ENCODE data around the gene CDH23. TPM values are rescaled to one million over a fixed set of nuclear protein-coding genes. Genes with fewer than 3 reads are reported as not detected.

The CDH23 gene
- total and polyA plus RNA-seq, 10 donors: 2.0 to 19.9 (median 11.0) TPM

DNA sequence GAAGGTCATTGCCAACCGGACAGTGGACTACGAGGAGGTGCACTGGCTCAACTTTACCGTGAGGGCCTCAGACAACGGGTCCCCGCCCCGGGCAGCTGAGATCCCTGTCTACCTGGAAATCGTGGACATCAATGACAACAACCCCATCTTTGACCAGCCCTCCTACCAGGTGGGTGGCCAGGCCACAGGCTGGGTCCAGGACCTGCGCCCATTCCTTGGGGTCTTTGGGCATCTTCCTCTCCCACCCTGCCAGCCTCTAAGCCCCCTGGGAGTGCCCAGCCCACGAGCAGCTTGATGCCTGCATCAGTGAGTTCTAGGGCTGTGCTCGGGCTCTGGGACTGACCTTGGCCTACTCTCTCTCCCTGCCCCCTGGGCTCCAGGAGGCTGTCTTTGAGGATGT, 402.4 kb downstream of the CDH23 start:
- no peak for TF ChIP-seq POLR2A (IDR thresholded peaks at IDR 0.05)
- no peak for TF ChIP-seq POLR2AphosphoS5 (IDR thresholded peaks at IDR 0.05)
- TF ChIP-seq, protein P1, sequence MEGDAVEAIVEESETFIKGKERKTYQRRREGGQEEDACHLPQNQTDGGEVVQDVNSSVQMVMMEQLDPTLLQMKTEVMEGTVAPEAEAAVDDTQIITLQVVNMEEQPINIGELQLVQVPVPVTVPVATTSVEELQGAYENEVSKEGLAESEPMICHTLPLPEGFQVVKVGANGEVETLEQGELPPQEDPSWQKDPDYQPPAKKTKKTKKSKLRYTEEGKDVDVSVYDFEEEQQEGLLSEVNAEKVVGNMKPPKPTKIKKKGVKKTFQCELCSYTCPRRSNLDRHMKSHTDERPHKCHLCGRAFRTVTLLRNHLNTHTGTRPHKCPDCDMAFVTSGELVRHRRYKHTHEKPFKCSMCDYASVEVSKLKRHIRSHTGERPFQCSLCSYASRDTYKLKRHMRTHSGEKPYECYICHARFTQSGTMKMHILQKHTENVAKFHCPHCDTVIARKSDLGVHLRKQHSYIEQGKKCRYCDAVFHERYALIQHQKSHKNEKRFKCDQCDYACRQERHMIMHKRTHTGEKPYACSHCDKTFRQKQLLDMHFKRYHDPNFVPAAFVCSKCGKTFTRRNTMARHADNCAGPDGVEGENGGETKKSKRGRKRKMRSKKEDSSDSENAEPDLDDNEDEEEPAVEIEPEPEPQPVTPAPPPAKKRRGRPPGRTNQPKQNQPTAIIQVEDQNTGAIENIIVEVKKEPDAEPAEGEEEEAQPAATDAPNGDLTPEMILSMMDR (IDR thresholded peaks at IDR 0.05 in 8 of 11, conservative IDR thresholded peaks at IDR 0.05 in 3 of 11): no peak
- WGBS, 5 donors: 73 to 95% (median 77%) methylated on average over 9 to 10 of the region's 10 CpGs
- intact Hi-C loops (cut with DNase I; ENCODE audit: low total_unique reads): no loop called here
- no peak overlapping the region for H3K4me3 ChIP-seq
- no peaks in the 10 kb centered on the region for H3K27me3 ChIP-seq (replicated peaks in 1 of 7)
- H3K9me3 ChIP-seq: no peaks in the 10 kb centered on the region
- no peak for DNase-seq
- H3K27ac ChIP-seq: no peak overlapping the region
- H3K36me3 ChIP-seq: no peaks in the 10 kb centered on the region
- H3K4me1 ChIP-seq: peaks cover 4 to 63% (median 31%) of the 10 kb centered on the region in 6 donors

DNA sequence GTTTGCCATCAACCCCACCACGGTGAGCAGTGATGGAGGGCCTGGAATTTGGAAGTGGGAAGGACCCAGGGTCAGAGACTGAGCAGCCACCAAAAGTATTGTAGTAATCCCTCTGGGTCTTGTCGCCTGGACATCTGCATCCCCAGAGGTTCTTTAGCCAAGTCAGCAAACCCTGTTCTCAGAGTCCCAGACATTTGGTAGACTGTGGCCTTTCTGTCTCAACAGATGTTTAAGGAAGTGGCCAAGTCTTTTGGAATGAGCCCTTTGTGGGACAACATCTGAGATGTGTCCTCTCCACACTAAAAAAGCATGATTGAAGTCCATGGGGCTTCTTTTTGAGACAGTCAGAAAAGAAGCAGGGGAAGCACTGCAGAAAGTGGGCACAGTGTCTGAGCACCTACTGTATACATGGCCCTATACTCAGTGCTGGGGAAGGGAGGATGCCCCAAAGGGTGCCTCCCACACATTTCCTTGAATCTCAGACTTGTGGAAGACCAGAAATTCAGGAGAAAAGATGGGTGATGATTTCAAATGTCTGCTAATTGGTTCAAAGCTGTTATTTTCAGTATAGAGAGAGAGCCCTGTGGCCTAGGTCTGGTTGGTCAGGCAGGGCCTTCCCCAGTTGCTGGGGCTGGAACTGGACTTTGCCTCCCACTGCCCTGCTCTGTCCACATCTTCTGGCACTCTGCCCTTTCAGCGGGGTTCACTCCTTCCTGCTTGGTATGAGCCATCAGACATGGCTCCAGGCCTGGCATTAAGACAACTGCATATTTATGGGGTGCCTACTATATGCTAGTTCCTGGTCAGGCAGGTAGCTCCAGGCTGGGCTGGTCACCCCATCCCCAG, 403.1 kb downstream of the CDH23 start:
- H3K27me3 ChIP-seq (replicated peaks in 1 of 7): no peaks in the 10 kb centered on the region
- no peaks in the 10 kb centered on the region for H3K36me3 ChIP-seq
- no peaks in the 10 kb centered on the region for H3K9me3 ChIP-seq
- 49 to 74% (median 69%) methylated on average over 3 of the region's 3 CpGs for WGBS, 5 donors
- H3K27ac ChIP-seq: no peak overlapping the region
- no peak overlapping the region for H3K4me3 ChIP-seq
- TF ChIP-seq POLR2A (IDR thresholded peaks at IDR 0.05): no peak
- TF ChIP-seq, protein P1 (IDR thresholded peaks at IDR 0.05 in 8 of 11, conservative IDR thresholded peaks at IDR 0.05 in 3 of 11): no peak
- no peak for TF ChIP-seq POLR2AphosphoS5 (IDR thresholded peaks at IDR 0.05)
- intact Hi-C loops (cut with DNase I; ENCODE audit: low total_unique reads): no loop called here
- peaks cover 4 to 68% (median 33%) of the 10 kb centered on the region in 6 donors for H3K4me1 ChIP-seq
- DNase-seq: no peak

DNA sequence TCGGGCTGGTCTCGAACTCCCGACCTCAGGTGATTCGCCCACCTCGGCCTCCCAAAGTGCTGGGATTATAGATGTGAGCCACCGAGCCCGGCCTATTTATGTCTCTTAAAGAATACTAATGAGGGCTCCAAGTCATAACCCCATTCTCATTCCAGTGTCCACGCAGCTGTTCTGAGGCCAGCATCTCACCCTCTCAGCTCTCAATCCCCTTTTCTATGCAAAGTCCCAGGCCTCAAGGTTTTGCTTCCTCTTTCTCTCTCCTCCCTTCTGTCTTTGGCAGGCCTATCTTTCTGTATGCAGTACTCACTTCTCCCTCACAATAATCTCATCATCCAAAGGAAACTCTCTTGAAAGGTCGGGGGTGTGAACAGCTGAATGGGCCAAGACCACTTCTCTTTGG, 404.6 kb downstream of the CDH23 start:
- no peak overlapping the region for H3K4me3 ChIP-seq
- no peaks in the 10 kb centered on the region for H3K9me3 ChIP-seq
- no peaks in the 10 kb centered on the region for H3K27me3 ChIP-seq (replicated peaks in 1 of 7)
- H3K27ac ChIP-seq: peak overlapping the region in 1 of 8 donors; percentile 36
- intact Hi-C loops (cut with DNase I; ENCODE audit: low total_unique reads): no loop called here
- peak; percentile 37 for DNase-seq
- WGBS, 5 donors: 65 to 77% (median 76%) methylated on average over 6 to 9 of the region's 9 CpGs
- H3K36me3 ChIP-seq: no peaks in the 10 kb centered on the region
- no peak for TF ChIP-seq POLR2AphosphoS5 (IDR thresholded peaks at IDR 0.05)
- TF ChIP-seq, protein P1 (IDR thresholded peaks at IDR 0.05 in 8 of 11, conservative IDR thresholded peaks at IDR 0.05 in 3 of 11): peak in 2 of 11 experiments; percentile 28 to 31
- H3K4me1 ChIP-seq: peaks cover 4 to 81% (median 41%) of the 10 kb centered on the region in 6 donors

DNA sequence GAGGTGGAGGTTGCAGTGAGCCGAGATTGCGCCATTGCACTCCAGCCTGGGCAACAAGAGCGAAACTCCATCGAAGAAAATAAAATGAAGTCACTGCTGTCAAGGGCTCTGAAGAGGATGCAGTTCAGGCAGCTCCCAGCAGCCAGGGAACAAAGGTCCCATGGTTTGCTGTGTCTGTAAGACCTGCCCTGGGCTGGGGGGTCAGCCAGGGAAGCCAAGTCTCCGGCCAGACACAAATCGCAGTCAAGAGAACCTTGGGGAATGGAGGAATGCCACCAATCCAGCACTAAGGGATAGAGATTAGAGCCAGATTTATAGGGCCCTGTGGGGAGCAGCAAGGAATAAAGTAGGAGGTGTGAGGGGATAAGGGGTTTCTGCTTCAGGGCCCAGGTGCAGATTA, 405.5 kb downstream of the CDH23 start:
- 94 to 98% (median 96%) methylated on average over 6 of the region's 6 CpGs for WGBS, 5 donors
- intact Hi-C loops (cut with DNase I; ENCODE audit: low total_unique reads): no loop called here
- peaks cover 4 to 74% (median 40%) of the 10 kb centered on the region in 6 donors for H3K4me1 ChIP-seq

More for the DNA sequence above, 405.5 kb downstream of the CDH23 start:
- Histone ChIP-seq H3K9me3 (no peaks in the 10 kb centered on the region), H3K4me3 (no peak overlapping the region), H3K36me3 (no peaks in the 10 kb centered on the region), H3K27me3 (replicated peaks in 1 of 7) (no peaks in the 10 kb centered on the region), H3K27ac (peak overlapping the region in 1 of 8 donors; percentile 36)
- DNase-seq: peak; percentile 29
- TF ChIP-seq POLR2A (IDR thresholded peaks at IDR 0.05) (no peak), POLR2AphosphoS5 (IDR thresholded peaks at IDR 0.05) (no peak)
- TF ChIP-seq, protein P1 (IDR thresholded peaks at IDR 0.05 in 8 of 11, conservative IDR thresholded peaks at IDR 0.05 in 3 of 11): no peak
